K562 (cell line): ENCODE measurements around the gene ITGB1BP2. TPM values are rescaled to one million over a fixed set of nuclear protein-coding genes. Genes with fewer than 3 reads are reported as not detected.

Experiments
- FOXA3 ChIP-seq, 2 experiments: fragments of 450-650 bp in 1 of 2; sonication (generic) in 1 of 2; formaldehyde crosslinking; IDR thresholded peaks in 1 of 2; conservative IDR thresholded peaks in 1 of 2; 2 replicates each; pipeline versions ENCODE4 v1.4.0 to v1.8.0; 2020 to 2022; ENCODE audit warnings: mild to moderate bottlenecking in 2 of 2, missing genetic modification reagents in 1 of 2
- MEF2D ChIP-seq: conservative IDR thresholded peaks from 2 replicates; pipeline ENCODE4 v1.6.1; 2016; ENCODE audit warnings: low read depth, missing genetic modification characterization, missing compliant biosample characterization
- POLR2G ChIP-seq: fragments of 200-400 bp; formaldehyde crosslinking; IDR thresholded peaks from 2 replicates; pipeline ENCODE4 v1.6.1; 2017; ENCODE audit warnings: low read depth, mild to moderate bottlenecking, antibody characterized with exemption, low read length, moderate library complexity
- TEAD2 ChIP-seq: fragments of 450-650 bp; IDR thresholded peaks from 2 replicates; pipeline ENCODE4 v1.6.1; 2016; ENCODE audit warnings: missing genetic modification characterization, control low read depth, missing compliant biosample characterization
- polyA plus RNA-seq, 8 experiments: library from polyadenylated mRNA; depleted of rRNA in 4 of 8; stranded (reverse) in 5 of 8; unstranded in 3 of 8; fragments of >200 nt; fragmentation: Nextera tagmentation in 2 of 8; fragmentation: Illumina TruSeq in 1 of 8; extraction: Ambion mirVana in 2 of 8; extraction: Trizol in 1 of 8; gene quantifications; 2 replicates each; pipeline versions ENCODE4 v1.2.1 to v1.2.3, GENCODE V29; 2011 to 2014; ENCODE audit warnings: inconsistent platforms in 1 of 8, missing spikeins in 1 of 8
- total RNA-seq, 7 experiments: library from RNA; depleted of rRNA in 6 of 7; stranded (reverse); fragments of >200 nt in 6 of 7; fragmentation: Illumina TruSeq in 2 of 7; extraction: Trizol in 2 of 7; gene quantifications; 2 replicates each; pipeline versions ENCODE4 v1.2.1 to v1.2.3, GENCODE V29; 2011 to 2021; ENCODE audit warnings: low replicate concordance in 1 of 7
- TF ChIP-seq, protein P1 (sequence below): fragments of 250-450 bp; sonication (Bioruptor Pico); IDR thresholded peaks from 2 replicates; pipeline ENCODE4 v1.8.0; 2022; ENCODE audit warnings: inconsistent platforms, mild to moderate bottlenecking, moderate library complexity, borderline replicate concordance
- TF ChIP-seq, protein P2 (sequence below), 2 experiments: fragments of 450-650 bp in 1 of 2; sonication (generic) in 1 of 2; formaldehyde crosslinking in 1 of 2; IDR thresholded peaks; 2 replicates each; pipeline versions ENCODE4 v1.7.1 to v1.9.0; 2016 to 2022; ENCODE audit warnings: inconsistent platforms in 1 of 2, mild to moderate bottlenecking in 1 of 2, missing genetic modification reagents in 1 of 2
- TF ChIP-seq, protein P3 (sequence below): fragments of 250-450 bp; sonication (Bioruptor Pico); IDR thresholded peaks from 2 replicates; pipeline ENCODE4 v1.5.0; 2021
- TF ChIP-seq, protein P4 (sequence below): sonication (generic); formaldehyde crosslinking; IDR thresholded peaks from 2 replicates; pipeline ENCODE4 v1.8.0; 2022; ENCODE audit warnings: mild to moderate bottlenecking, low read depth, missing genetic modification reagents
- TF ChIP-seq, protein P5 (sequence below): sonication (generic); formaldehyde crosslinking; IDR thresholded peaks from 2 replicates; pipeline ENCODE4 v1.8.1; 2022; ENCODE audit warnings: missing genetic modification reagents
- TF ChIP-seq, protein P6 (sequence below): fragments of 250-450 bp; sonication (Bioruptor Pico); IDR thresholded peaks from 2 replicates; pipeline ENCODE4 v1.5.0; 2020; ENCODE audit warnings: mild to moderate bottlenecking

ITGB1BP2 gene
- total and polyA plus RNA-seq, 9 of the 15 experiments (the other 6 are each of a cell fraction or from before 2014, with no cell fraction given), result 1.6 to 4.0 (median 1.9) TPM

DNA sequence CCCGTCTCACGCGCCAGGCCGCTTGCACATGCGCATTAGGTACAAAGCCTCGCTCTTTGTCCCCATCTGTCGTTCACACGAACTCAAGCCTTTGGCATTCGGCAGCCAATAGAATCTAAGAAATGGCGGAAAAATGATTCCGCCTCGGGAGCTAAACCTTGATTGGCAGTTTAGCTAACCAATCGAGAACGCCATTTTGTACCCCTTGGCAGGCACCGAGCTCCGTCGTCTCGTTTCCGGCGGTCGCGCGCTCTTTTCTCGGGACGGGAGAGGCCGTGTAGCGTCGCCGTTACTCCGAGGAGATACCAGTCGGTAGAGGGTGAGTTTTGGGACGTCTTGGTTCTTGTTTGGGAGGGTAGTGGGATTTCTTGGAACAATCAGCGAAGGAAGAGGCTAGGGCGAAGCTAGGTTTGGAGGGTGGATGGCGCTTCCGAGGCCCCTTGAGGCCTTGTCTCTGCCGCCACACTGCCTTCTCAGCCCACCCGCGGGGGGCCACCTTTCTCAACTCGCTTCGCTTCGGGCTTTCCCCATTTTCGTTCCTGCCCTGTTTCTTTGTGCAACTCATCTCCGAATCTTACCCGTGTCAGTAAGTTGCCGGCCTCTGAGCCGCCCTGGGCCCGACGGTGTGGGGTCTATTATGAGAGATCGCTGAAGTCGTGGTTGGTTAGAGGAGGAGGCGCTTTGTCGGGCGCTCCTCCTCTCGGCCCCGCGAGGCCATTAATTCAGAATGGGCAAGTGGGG, 18.0 kb upstream of the ITGB1BP2 start, which contains the start of gene NONO (continued):
- TF ChIP-seq, protein P1, sequence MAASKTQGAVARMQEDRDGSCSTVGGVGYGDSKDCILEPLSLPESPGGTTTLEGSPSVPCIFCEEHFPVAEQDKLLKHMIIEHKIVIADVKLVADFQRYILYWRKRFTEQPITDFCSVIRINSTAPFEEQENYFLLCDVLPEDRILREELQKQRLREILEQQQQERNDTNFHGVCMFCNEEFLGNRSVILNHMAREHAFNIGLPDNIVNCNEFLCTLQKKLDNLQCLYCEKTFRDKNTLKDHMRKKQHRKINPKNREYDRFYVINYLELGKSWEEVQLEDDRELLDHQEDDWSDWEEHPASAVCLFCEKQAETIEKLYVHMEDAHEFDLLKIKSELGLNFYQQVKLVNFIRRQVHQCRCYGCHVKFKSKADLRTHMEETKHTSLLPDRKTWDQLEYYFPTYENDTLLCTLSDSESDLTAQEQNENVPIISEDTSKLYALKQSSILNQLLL, result no peak
- TF ChIP-seq, protein P2, sequence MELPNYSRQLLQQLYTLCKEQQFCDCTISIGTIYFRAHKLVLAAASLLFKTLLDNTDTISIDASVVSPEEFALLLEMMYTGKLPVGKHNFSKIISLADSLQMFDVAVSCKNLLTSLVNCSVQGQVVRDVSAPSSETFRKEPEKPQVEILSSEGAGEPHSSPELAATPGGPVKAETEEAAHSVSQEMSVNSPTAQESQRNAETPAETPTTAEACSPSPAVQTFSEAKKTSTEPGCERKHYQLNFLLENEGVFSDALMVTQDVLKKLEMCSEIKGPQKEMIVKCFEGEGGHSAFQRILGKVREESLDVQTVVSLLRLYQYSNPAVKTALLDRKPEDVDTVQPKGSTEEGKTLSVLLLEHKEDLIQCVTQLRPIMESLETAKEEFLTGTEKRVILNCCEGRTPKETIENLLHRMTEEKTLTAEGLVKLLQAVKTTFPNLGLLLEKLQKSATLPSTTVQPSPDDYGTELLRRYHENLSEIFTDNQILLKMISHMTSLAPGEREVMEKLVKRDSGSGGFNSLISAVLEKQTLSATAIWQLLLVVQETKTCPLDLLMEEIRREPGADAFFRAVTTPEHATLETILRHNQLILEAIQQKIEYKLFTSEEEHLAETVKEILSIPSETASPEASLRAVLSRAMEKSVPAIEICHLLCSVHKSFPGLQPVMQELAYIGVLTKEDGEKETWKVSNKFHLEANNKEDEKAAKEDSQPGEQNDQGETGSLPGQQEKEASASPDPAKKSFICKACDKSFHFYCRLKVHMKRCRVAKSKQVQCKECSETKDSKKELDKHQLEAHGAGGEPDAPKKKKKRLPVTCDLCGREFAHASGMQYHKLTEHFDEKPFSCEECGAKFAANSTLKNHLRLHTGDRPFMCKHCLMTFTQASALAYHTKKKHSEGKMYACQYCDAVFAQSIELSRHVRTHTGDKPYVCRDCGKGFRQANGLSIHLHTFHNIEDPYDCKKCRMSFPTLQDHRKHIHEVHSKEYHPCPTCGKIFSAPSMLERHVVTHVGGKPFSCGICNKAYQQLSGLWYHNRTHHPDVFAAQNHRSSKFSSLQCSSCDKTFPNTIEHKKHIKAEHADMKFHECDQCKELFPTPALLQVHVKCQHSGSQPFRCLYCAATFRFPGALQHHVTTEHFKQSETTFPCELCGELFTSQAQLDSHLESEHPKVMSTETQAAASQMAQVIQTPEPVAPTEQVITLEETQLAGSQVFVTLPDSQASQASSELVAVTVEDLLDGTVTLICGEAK (IDR thresholded peaks at IDR 0.05), result peak; percentile 75
- TF ChIP-seq, protein P2 (CRISPR knock-in tag; IDR thresholded peaks at IDR 0.05), result no peak
- TF ChIP-seq TEAD2, result no peak
- no peak for TF ChIP-seq MEF2D (tag)
- TF ChIP-seq, protein P3, sequence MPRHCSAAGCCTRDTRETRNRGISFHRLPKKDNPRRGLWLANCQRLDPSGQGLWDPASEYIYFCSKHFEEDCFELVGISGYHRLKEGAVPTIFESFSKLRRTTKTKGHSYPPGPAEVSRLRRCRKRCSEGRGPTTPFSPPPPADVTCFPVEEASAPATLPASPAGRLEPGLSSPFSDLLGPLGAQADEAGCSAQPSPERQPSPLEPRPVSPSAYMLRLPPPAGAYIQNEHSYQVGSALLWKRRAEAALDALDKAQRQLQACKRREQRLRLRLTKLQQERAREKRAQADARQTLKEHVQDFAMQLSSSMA (CRISPR knock-in tag), result no peak
- TF ChIP-seq, protein P4, sequence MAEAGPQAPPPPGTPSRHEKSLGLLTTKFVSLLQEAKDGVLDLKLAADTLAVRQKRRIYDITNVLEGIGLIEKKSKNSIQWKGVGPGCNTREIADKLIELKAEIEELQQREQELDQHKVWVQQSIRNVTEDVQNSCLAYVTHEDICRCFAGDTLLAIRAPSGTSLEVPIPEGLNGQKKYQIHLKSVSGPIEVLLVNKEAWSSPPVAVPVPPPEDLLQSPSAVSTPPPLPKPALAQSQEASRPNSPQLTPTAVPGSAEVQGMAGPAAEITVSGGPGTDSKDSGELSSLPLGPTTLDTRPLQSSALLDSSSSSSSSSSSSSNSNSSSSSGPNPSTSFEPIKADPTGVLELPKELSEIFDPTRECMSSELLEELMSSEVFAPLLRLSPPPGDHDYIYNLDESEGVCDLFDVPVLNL (CRISPR knock-in tag), result no peak
- TF ChIP-seq, protein P5, sequence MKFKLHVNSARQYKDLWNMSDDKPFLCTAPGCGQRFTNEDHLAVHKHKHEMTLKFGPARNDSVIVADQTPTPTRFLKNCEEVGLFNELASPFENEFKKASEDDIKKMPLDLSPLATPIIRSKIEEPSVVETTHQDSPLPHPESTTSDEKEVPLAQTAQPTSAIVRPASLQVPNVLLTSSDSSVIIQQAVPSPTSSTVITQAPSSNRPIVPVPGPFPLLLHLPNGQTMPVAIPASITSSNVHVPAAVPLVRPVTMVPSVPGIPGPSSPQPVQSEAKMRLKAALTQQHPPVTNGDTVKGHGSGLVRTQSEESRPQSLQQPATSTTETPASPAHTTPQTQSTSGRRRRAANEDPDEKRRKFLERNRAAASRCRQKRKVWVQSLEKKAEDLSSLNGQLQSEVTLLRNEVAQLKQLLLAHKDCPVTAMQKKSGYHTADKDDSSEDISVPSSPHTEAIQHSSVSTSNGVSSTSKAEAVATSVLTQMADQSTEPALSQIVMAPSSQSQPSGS (CRISPR knock-in tag), result no peak
- peak; percentile 83 for TF ChIP-seq POLR2G
- TF ChIP-seq, protein P6, sequence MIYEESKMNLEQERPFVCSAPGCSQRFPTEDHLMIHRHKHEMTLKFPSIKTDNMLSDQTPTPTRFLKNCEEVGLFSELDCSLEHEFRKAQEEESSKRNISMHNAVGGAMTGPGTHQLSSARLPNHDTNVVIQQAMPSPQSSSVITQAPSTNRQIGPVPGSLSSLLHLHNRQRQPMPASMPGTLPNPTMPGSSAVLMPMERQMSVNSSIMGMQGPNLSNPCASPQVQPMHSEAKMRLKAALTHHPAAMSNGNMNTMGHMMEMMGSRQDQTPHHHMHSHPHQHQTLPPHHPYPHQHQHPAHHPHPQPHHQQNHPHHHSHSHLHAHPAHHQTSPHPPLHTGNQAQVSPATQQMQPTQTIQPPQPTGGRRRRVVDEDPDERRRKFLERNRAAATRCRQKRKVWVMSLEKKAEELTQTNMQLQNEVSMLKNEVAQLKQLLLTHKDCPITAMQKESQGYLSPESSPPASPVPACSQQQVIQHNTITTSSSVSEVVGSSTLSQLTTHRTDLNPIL (CRISPR knock-in tag), result no peak
- TF ChIP-seq FOXA3 (CRISPR knock-in tag; conservative IDR thresholded peaks at IDR 0.05 in 1 of 2, IDR thresholded peaks at IDR 0.05 in 1 of 2), result no peak
